AML-193 (cell line): ENCODE results near the gene REXO4.
"Not testable (repeated sequence)": the region's sequence is repeated elsewhere in the genome, so short reads cannot be mapped to it uniquely, and the experiment has no call there.

Experiments used
- DNase-seq, 2 experiments: peaks; one replicate each; lab custom pipeline; 2025; lab: John Stamatoyannopoulos, UW

REXO4 gene

DNA sequence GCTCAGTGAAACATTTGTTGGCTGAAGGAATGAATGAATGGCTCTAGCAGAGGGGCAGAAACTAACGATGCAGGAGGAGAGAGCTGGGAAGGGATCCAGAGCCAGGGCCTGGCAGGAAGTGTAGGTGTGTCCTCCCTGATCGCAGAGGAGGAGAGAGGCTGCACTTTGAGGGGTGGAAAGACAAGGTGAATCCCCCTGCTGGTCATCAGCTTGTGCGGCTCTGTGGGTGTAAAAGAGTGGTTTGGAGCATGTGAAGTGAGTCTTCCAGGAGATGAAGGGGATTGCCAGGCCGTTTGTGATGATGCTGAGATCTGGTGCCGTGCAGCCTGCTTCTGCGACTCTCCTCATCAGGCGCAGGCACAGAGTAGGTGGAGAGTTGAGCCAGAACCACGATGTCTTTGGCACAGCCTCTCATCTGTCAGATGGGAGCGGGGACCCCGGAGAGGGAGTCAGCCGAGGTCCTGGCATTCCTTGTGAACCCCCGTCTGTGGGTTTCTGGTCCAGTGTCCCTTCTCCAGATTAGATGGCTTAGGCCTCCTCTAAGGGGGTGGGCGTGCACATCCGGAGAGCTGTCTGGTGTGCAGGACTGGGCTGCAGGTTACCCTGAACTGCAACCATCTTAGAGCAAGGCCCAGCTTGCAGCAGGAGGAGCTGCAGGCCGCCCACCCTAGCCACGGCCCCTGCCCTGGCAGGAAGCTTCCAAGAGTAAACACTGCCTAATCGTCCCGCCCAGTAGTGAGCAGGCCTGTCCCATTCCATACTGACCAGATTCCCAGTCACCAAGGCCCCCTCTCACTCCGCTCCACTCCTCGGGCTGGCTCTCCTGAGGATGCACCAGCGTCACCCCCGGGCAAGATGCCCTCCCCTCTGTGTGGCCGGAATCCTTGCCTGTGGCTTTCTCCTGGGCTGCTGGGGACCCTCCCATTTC, 4.1 kb upstream of the REXO4 start, which contains the start of gene ADAMTS13:
TSS of gene ADAMTS13 (plus strand) at position 753 of the 928 bp plus-strand sequence. CDS start at position 830, 77 bp downstream.
- no peak for DNase-seq

DNA sequence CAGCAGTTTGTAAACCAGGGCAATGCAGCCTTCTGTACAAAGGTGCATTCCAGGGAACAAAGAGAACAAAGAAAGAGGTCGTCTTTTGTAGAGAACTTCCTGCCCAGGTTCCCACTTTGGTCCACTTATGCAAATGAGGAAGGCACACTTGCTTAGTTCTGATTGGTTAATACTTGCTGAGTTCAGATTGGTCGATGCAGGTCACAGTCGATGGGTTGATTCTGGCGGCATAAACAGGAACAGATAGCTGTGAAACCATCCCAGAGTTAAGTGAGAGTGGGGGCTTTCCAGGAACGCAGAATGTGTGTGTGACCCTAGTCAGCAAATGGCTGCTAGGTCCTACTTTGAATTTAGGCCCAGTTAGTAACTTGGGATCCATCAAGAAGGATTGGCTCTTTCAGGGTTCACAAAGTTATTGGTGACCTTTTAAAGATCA, 2.6 kb upstream of the REXO4 start:
- no peak for DNase-seq

DNA sequence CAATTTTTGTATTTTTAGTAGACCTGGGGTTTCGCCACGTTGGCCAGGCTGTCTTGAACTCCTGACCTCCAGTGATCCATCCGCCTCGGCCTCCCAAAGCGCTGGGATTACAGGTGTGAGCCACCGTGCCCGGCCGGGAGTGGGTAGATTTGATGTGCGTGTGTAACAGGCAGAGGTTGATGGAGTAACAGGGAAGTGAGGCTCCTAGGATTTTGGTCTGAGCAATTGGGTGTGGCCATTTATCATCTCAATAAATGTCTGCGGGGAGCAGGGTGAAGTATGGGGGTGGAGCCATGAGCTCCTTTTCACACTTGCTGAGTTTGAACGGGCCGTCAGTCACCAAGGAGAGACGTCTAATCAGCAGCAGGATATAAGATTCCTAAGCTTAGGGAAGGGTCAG, 1.2 kb upstream of the REXO4 start:
- no peak for DNase-seq

DNA sequence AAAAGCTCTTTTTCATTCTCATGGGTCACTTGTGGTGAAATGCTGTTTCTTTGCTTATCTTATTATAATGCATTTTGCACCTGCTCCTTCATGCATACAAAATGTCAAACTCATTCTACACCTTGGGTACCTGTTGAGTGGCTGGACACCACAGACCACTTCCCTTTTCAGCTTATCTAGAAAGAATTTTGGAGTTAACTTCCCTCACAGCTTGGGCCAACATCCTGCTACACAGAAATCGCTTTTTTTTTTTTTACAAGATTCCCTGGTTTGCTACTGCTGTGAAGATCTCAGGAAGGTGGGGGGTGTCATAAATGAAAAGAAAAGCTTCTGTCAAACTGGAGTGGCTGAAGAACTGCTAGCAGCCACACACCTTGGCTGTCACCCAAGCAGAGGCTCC, 2.6 kb downstream of the REXO4 start:
- DNase-seq: no peak

DNA sequence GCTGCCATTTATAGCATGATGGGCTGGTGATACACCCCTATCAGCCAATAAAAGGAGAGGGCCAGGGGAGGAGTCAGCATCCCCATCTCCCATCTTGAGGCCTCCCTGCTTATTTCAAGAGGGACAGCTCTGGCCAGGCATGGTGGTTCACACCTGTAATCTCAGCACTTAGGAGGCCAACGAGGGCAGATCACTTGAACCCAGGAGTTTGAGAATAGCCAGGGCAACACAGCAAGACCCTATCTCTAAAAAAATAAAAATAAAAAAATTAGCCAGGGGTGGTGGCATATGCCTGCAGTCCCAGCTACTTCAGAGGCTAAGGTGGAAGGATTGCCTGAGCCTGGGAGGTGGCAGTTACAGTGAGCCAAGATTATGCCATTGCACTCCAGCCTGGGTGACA, 9.8 kb downstream of the REXO4 start:
- no peak for DNase-seq

DNA sequence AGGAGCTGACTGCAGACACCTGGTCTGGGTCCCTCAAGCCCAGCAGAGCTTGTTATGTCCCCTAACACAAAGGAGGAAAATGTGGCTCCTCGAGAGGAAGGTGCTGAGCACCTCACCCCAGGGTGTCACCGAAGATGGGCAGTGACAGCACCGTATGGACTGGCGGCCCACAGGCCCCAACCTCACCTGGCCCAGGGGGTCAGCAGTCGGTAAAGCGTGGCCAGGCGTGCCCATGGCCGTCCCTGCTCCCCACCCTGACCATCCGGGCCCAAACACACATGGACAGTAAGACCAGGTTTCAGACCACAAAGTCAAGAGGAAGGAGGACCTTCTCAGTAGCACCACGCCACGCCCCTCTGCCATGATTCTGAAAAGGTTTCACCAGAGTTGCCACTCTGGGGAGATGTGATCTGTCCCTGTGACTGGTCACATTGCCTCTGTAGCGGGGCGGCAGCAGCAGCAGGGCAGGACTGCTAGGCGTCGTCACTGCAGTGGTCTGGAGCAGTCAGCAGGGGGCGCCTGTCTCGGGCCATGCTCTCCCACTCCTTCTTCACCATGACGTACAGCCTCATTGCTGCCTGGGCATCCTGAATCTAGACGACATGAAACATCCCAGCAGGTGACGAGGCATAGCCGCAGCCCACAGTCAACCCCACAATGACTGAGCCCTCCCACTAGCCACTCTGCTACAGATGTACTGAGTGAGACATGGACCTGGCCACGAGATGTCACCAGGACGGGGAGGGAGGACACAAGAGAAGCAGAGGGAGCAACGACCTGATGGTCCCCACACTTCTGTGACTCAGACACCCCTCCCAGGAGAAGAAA, 11.1 kb downstream of the REXO4 start:
- DNase-seq: peak; percentile 53

DNA sequence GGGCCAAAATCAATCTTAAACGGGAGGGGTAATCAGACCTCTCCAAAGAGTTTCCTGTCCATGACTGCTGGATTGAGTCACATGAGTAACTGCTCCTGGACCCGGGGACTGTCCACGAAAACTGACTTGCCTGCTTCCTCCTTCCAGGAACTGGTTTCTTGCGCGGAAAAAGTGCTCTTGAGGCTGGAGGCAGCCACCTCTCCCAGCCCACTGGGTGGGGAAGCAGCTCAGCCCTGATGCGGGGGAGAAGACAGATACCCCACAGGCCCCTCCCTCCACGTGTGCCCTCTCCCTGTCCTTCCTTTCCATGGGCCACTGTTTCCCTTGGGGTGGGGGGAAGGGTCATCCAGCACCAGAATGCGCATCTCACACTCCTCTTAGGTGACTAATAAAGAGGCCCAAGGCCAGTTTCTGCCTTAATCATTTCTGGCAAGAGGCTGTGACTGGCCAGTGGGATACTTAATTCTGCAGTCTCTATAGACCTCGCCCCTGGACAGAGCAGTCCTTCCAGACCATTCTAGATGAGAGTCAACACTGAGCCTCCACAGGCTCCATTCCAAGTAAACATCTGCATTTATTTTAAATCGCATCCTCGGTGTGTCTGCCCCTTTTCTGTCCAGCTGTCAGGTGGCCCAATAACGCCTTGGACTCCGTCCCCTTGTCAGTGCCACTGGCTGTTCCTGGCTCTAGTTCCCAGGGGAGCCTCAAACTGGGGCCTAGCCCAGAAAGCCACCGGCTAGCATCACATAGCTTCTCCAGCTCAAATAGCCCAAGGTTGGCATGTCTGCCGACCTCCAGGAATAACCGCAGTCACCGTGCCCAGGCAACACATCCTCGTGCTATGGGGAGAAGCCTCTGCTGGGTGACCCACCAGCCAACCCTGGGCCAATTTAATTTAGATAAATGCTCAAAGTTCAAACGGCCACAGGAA, 12.0 kb downstream of the REXO4 start:
- DNase-seq: no peak

DNA sequence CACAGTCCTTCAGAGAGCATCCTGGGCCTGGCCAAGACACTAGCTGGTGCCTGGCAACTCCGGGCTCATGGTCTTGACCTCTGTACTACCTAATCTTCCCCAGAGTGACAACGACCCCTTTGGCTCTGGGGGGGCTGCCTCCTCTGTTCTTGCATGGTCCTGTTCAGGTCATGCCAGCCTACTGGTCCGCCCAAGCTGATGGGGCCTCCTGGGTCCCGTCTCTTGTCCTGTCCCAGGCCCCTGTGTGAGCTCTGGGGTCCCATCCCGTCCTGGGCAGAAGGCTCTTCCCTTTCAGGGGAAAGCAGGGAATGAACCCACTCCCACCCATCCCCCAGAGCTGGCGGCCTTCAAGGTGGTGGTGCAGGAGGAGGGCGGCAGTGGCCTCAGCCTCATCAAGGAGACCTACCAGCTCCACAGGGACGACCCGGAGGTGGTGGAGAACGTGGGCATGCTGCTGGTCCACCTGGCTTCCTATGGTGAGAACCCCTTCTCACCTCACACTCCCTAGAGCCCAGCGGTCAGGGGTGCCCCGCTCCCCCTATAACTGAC, 13.3 kb downstream of the REXO4 start:
- no peak for DNase-seq

DNA sequence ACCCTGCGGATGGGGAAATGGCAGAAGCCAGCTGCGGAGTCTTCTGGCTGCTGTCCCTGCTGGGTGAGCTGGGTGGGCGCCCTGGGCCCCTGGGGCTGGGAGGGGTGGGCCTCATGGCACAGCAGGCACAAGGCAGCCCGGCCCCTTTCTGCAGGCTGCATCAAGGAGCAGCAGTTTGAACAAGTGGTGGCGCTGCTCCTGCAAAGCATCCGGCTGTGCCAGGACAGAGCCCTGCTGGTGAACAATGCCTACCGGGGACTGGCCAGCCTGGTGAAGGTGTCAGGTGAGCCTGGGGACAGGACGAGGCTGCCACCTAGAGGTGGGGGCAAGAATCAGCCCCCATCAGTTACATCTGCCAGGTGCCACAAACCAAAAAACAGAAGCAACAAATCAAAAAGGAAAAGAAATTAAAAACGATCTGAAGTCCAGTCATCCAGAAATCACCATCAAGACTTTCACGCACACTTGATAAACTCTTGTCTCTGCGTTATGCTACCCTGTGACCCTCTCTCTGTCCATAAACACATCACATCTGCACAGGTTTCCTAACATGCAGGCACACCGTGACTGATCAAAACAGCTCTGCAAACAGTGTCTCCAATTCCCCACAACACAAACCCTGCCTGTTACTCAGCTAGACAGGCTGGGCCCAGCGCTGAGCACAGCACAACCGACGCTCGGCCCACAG, 13.9 kb downstream of the REXO4 start:
- no peak for DNase-seq

DNA sequence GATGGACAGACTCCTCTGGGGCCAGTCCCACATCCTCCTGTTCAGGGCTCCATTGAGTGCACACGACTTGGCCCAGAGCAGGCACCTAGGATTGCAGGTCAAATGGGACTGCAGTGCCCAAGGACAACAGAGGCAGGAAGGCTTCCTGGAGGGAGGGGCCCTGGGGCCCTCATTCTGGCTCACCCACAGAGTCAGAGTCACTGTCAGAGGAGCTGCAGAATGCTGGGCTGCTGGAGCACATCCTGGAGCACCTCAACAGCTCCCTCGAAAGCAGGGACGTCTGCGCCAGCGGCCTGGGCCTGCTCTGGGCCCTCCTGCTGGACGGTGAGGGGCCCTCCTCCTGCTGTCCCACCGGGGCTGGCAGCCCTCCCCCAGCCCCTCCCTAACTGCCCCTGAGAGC, 15.1 kb downstream of the REXO4 start:
- DNase-seq: no peak

DNA sequence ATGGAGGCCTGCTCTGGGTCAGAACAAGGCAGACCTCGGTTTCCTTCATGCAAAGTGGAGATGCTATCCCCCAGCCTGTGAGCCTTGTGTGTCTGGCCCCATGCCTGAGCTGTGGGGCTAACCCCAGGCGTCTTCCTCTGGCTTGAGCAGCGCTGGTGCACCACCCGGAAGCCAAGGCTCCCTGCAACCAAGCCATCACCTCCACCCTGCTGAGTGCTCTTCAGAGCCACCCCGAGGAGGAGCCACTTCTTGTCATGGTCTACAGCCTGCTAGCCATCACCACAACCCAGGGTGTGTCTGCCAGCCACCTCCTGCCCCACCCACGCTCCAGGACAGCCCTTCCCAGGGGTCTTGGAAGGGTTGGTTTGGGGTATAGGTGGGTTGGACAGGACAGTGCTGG, 16.2 kb downstream of the REXO4 start:
- no peak for DNase-seq

DNA sequence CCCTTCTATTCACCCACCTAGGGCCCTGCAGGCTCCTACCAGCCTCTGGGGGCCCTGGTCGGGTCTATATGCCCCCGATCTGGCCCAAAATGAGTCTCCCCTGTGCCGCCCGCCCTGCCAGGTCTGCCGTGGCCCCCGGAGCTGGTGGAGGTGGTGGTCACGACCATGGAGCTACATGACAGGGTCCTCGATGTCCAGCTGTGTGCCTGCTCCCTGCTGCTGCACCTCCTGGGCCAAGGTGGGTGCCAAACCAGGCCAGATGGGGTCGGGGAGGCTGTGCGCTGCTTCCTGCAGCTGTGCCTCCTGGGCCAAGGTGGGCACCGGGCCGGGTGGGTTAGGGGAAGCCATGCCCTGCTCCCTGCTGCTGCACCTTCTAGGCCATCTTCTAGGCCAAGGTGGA, 17.5 kb downstream of the REXO4 start:
- no peak for DNase-seq

DNA sequence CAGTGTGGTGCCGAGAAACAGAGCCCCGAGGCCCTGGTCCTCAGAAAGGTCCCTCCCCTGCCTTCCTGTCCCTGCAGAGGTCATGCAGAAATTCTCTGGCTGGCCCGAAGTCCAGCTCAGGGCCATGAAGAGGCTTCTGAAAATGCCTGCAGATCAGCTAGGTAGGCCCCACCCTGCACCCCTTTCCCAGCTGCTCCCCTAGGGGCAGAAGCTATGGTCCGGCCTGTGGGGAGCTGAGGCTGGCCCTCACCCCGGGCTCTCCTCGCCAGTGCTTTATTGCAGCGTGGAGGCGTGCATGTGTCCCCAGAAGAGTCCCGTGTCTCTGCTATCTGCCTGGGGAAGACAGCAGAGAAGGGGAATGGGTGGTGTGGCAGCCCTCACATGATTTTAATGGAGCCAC, 19.9 kb downstream of the REXO4 start:
- DNase-seq: no peak

DNA sequence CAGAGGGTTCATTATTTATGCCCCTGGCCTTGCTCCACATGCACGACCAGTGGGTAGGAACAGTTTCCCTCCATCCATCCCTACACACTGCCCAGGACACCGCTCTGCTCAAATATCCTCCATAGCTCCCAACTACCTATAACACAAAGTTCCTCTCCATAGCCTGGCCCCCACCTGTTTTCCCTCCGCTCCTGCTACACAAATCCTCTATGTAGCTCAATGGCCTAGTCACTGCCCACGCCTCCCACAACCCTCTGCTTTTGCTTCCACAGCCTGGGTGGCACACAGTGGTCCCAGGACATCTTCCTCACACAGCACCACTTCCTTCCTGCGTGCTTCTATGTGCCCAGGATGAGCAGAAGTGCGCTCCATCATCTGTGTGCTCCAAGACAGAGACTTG, 20.4 kb downstream of the REXO4 start:
- no peak for DNase-seq

DNA sequence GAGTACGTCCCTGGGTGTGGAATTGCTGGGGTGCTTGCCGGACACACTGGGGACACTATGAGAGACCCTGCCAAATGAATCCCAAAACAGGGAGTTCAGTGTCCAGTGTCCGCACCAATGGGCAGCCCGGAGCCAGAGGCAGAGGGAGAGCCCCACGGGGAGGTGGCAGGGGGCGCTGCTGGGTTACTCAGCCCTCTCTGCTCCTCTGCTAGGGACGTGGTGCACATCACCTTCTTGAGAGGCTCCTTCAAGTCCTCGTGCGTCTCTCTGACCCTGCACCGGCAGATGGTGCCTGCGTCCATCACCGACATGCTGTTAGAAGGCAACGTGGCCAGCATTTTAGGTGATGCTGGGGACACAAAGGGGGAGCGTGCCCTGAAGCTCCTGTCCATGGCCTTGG, 20.9 kb downstream of the REXO4 start:
- DNase-seq: no peak

DNA sequence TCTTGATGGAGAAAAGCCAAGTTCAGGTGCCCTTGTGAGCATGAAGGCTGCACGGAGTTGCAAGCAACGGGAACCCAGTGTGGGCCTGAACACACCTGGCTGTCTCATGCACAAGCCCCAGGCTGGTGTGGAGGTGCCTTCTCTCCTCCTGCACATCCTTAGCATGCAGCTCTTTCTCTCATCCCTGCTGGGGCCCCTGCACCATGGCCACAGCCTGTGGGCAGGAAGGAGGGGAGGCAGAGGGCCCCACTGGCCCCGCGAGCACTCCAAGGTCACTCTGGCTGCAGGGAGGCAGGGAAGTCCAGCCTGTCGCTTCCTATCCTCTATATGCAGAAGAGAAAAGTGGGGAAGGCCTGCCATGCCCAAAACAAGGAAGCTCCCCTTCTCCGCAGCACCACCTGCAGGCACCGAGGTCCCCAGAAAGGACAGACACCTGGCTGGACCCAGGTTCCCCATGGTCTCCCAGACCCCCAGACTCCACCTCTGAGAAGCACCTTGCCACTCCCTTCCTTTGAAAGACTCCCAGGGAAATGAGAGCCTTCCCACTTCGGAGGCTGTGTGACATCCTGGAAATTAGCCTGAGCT, 23.0 kb downstream of the REXO4 start:
- DNase-seq: no peak

DNA sequence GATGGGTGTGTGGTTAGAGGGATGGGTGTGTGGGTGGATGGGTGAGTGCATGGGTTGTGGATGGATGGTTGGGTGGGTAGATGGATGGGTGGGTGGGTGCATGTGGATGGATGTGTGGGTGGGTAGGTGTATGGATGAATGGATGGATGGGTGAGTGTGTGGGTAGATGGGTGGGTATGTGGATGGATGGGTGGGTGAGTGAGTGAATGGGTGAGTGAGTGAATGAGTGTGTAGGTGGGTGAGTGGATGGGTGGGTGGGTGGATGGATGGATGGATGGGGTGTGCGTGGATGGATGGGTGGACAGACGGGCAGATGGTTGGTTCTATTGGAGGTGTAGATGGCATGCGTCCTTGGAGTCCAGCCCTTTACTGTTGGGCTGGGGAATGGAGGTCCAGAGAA, 24.4 kb downstream of the REXO4 start:
- no peak for DNase-seq

DNA sequence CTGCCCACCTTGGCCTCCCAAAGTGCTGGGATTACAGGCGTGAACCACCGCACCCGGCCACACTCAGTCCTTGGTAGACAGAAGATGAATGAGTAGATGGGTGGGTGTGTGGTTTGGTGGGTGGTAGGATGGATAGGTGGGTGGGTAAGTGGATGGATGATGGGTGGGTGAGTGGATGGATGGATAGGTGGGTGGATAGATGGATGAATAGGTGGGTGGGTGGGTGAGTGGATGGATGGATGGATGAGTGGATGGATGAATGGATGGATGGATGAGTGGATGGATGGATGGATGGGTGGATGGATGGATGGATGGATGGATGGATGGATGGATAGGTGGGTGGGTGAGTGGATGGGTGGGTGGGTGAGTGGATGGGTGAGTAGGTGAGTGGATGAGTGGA, 25.5 kb downstream of the REXO4 start:
- not testable (repeated sequence) for DNase-seq

DNA sequence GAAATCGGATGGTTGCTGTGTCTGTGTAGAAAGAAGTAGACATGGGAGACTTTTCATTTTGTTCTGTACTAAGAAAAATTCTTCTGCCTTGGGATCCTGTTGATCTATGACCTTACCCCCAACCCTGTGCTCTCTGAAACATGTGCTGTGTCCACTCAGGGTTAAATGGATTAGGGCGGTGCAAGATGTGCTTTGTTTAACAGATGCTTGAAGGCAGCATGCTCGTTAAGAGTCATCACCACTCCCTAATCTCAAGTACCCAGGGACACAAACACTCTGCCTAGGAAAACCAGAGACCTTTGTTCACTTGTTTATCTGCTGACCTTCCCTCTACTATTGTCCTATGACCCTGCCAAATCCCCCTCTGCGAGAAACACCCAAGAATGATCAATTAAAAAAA, 26.4 kb downstream of the REXO4 start:
- DNase-seq: not testable (repeated sequence)

DNA sequence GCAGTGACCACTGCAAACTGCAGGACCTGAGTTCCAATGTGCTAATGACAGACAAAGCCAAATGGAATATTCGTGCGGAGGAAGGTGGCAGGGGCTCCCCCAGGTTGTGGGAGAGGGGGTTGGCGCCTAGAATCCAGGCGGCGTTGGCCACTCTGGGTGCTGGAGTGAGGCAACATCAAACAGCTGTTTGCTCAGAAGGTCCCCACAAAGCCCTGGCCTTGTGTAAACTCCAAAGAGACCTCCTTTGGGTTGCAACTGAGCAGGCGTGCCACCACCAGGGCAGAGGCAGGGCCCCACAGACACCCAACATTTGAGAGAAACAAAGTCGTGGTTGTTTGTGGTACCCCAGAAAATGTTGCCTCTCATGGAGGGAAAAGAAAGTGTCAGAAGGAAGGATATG, 27.1 kb downstream of the REXO4 start:
- DNase-seq: no peak

DNA sequence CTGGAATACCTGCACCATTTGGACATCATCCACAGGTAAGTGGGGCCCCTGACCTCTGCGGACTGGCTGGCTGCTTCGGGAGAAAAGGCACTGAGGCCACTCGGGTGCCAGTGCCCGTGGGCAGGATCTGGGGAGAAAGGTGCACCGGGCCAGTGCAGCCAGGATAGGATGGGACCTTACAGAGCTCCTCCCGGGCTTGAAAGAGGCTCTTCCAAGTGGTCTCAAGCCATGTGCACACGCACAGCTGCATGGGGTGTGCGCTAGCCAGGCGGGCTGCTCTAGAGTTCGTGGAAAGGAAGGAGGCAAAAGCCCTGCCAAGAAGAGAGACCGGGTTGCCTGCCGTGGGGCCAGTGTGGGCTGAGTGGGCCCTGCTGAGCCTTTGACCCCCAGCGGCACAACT, 28.2 kb downstream of the REXO4 start:
- DNase-seq: no peak
